H1 (cell line): ENCODE measurements around the gene CHMP4B. TPM values are rescaled to one million over a fixed set of nuclear protein-coding genes. Genes with fewer than 3 reads are reported as not detected.

Source experiments
- CTCF ChIA-PET: fragments of 300-600 bp; sonication (Branson Sonifier 250); formaldehyde crosslinking; loops from one replicate; lab custom pipeline; 2021; ENCODE audit not compliant: partially characterized antibody; lab: Charles Lee
- POLR2A ChIA-PET: fragments of 300-600 bp; sonication (Branson Sonifier 250); formaldehyde crosslinking; loops from one replicate; lab custom pipeline; 2021; ENCODE audit warnings: inconsistent platforms; ENCODE audit not compliant: partially characterized antibody; lab: Charles Lee
- DNase-seq, 2 experiments: peaks; one replicate each; pipeline versions ENCODE4 v3.0.0 to v3.0.0-alpha.2; 2010 to 2022; ENCODE audit warnings: low spot score in 2 of 2, low read depth in 1 of 2, mixed read lengths in 1 of 2
- FAIRE-seq: peaks from 2 replicates; lab custom pipeline; 2011; peaks lifted over from hg19 to GRCh38; lab: Jason Lieb, UNC
- H2AFZ ChIP-seq: 2 replicates; pipeline ENCODE4 v1.8.1; 2012; ENCODE audit warnings: low read length, inconsistent platforms
- H2AK5ac ChIP-seq: 2 replicates; pipeline ENCODE4 v1.6.1; 2013; ENCODE audit warnings: low read depth, low read length
- H2BK120ac ChIP-seq: replicated peaks from 2 replicates; pipeline ENCODE3; 2013; ENCODE audit warnings: low read depth, low read length, inconsistent platforms
- H2BK12ac ChIP-seq: 2 replicates; pipeline ENCODE4 v1.6.1; 2013; ENCODE audit warnings: low read depth, low read length
- H2BK15ac ChIP-seq: 2 replicates; pipeline ENCODE4 v1.6.1; 2013; ENCODE audit warnings: low read length
- H2BK20ac ChIP-seq: 2 replicates; pipeline ENCODE4 v1.6.1; 2013; ENCODE audit warnings: low read length
- H2BK5ac ChIP-seq: 2 replicates; pipeline ENCODE4 v1.6.1; 2013; ENCODE audit warnings: low read depth, low read length
- H3K14ac ChIP-seq: 2 replicates; pipeline ENCODE4 v1.6.1; 2013; ENCODE audit warnings: inconsistent platforms; ENCODE audit not compliant: insufficient read length
- H3K18ac ChIP-seq: 2 replicates; pipeline ENCODE4 v1.6.1; 2013; ENCODE audit warnings: low read length; ENCODE audit errors: extremely low read depth
- H3K23ac ChIP-seq: 2 replicates; pipeline ENCODE4 v1.6.1; 2013; ENCODE audit warnings: inconsistent platforms; ENCODE audit not compliant: insufficient read length
- H3K23me2 ChIP-seq: 2 replicates; pipeline ENCODE4 v1.6.1; 2013; ENCODE audit warnings: low read depth, low read length
- H3K27ac ChIP-seq: 2 replicates; pipeline ENCODE4 v1.6.1; 2011; ENCODE audit warnings: low read depth, low read length, inconsistent platforms
- H3K27me3 ChIP-seq, 4 experiments: replicated peaks in 1 of 4; 1 replicate in 1 of 4; 2 replicates in 3 of 4; pipeline versions ENCODE4 v1.6.1 to v1.8.1; 2011 to 2013; ENCODE audit warnings: low read length in 3 of 4, mild to moderate bottlenecking in 3 of 4, inconsistent platforms in 2 of 4, mixed read lengths in 2 of 4, moderate library complexity in 1 of 4; ENCODE audit not compliant: control insufficient read depth in 3 of 4, insufficient read depth in 3 of 4; ENCODE audit errors: extremely low read depth in 1 of 4
- H3K36me3 ChIP-seq, 4 experiments: 2 replicates each; pipeline versions ENCODE4 v1.6.1 to v1.8.1; 2011 to 2013; ENCODE audit warnings: mild to moderate bottlenecking in 4 of 4, low read length in 3 of 4, moderate library complexity in 2 of 4, control low read depth in 1 of 4, inconsistent platforms in 1 of 4; ENCODE audit not compliant: insufficient read depth in 4 of 4, control insufficient read depth in 2 of 4
- H3K4ac ChIP-seq: replicated peaks from 2 replicates; pipeline ENCODE3; 2013; ENCODE audit warnings: low read length, low read depth, mixed read lengths, inconsistent platforms; ENCODE audit not compliant: insufficient read length
- H3K4me1 ChIP-seq, 4 experiments: replicated peaks in 1 of 4; 1 replicate in 1 of 4; 2 replicates in 3 of 4; pipeline versions ENCODE4 v1.6.1 to v1.8.1; 2011 to 2013; ENCODE audit warnings: low read length in 3 of 4, inconsistent platforms in 2 of 4, mixed read lengths in 1 of 4; ENCODE audit not compliant: insufficient read depth in 4 of 4, control insufficient read depth in 3 of 4
- H3K4me2 ChIP-seq, 2 experiments: 2 replicates each; pipeline versions ENCODE4 v1.6.1 to v1.8.1; 2011 to 2013; ENCODE audit warnings: low read depth in 2 of 2, low read length in 2 of 2, control low read depth in 1 of 2, inconsistent platforms in 1 of 2, mild to moderate bottlenecking in 1 of 2; ENCODE audit not compliant: insufficient read depth in 1 of 2
- H3K4me3 ChIP-seq, 4 experiments: fragments of 200-600, 300-600 bp in 1 of 4; sonication (generic), shearing (Covaris generic), sonication (Bioruptor Twin) in 1 of 4; 2 replicates each; pipeline versions ENCODE4 v1.5.1 to v1.8.1; 2011 to 2016; ENCODE audit warnings: low read length in 4 of 4, low read depth in 3 of 4, control low read depth in 2 of 4, inconsistent platforms in 2 of 4, mild to moderate bottlenecking in 2 of 4, mixed read lengths in 1 of 4, moderate library complexity in 1 of 4; ENCODE audit not compliant: insufficient read depth in 2 of 4; ENCODE audit errors: extremely low read depth in 1 of 4
- H3K56ac ChIP-seq: replicated peaks from 2 replicates; pipeline ENCODE3; 2013; ENCODE audit warnings: low read depth, mild to moderate bottlenecking, mixed read lengths, low read length, inconsistent platforms; ENCODE audit not compliant: insufficient read length
- H3K79me1 ChIP-seq: 2 replicates; pipeline ENCODE4 v1.6.1; 2013; ENCODE audit warnings: low read depth, low read length, control low read depth
- H3K79me2 ChIP-seq, 2 experiments: 2 replicates each; pipeline versions ENCODE4 v1.6.1 to v1.8.1; 2012 to 2013; ENCODE audit warnings: low read length in 2 of 2, mild to moderate bottlenecking in 2 of 2, inconsistent platforms in 1 of 2; ENCODE audit not compliant: insufficient read depth in 2 of 2, control insufficient read depth in 1 of 2
- H3K9ac ChIP-seq, 4 experiments: replicated peaks in 1 of 4; 1 replicate in 1 of 4; 2 replicates in 3 of 4; pipeline versions ENCODE4 v1.6.1 to v1.8.1; 2011 to 2013; ENCODE audit warnings: low read depth in 3 of 4, low read length in 3 of 4, control low read depth in 2 of 4, mild to moderate bottlenecking in 2 of 4, moderate library complexity in 2 of 4, inconsistent platforms in 1 of 4; ENCODE audit errors: extremely low read depth in 1 of 4
- H3K9me3 ChIP-seq, 2 experiments: 2 replicates each; pipeline versions ENCODE4 v1.6.1 to v1.8.1; 2012 to 2013; ENCODE audit warnings: mild to moderate bottlenecking in 2 of 2, moderate library complexity in 2 of 2, control low read depth in 1 of 2, inconsistent platforms in 1 of 2, low read depth in 1 of 2, low read length in 1 of 2, mixed read lengths in 1 of 2; ENCODE audit not compliant: insufficient read depth in 2 of 2
- H4K20me1 ChIP-seq, 2 experiments: replicated peaks in 1 of 2; 2 replicates each; pipeline versions ENCODE3 to v1.8.1; 2011 to 2013; ENCODE audit warnings: inconsistent platforms in 2 of 2, low read length in 2 of 2, mild to moderate bottlenecking in 1 of 2; ENCODE audit not compliant: insufficient read depth in 2 of 2, control insufficient read depth in 1 of 2
- H4K5ac ChIP-seq: 2 replicates; pipeline ENCODE4 v1.6.1; 2013; ENCODE audit warnings: low read length, low read depth, mixed read lengths, inconsistent platforms; ENCODE audit not compliant: insufficient read length
- H4K8ac ChIP-seq: 2 replicates; pipeline ENCODE4 v1.8.0; 2013; ENCODE audit warnings: mild to moderate bottlenecking, moderate library complexity, low read length, inconsistent platforms; ENCODE audit not compliant: insufficient read depth; ENCODE audit errors: extremely low read depth
- H4K91ac ChIP-seq: replicated peaks from 2 replicates; pipeline ENCODE3; 2013; ENCODE audit warnings: low read length, mixed read lengths, inconsistent platforms; ENCODE audit not compliant: insufficient read length
- RFX5 ChIP-seq: IDR thresholded peaks from 2 replicates; pipeline ENCODE4 v1.6.1; 2011; ENCODE audit warnings: low read depth, low read length, improper control_type of control experiment, borderline replicate concordance
- SP2 ChIP-seq: IDR thresholded peaks from 2 replicates; pipeline ENCODE4 v1.6.1; 2012; ENCODE audit warnings: mild to moderate bottlenecking, low read length, inconsistent platforms
- WGBS, 2 experiments: shearing (Covaris generic) in 1 of 2; methylation state at CpG; one replicate each; pipeline versions ENCODE4 v1.1.6 to v1.1.7; 2013 to 2015; ENCODE audit warnings: low lambda C conversion rate in 2 of 2, mixed read lengths in 2 of 2, inconsistent platforms in 1 of 2, low coverage in 1 of 2, missing lambda C conversion rate in 1 of 2; ENCODE audit not compliant: insufficient replicate concordance in 2 of 2, insufficient coverage in 1 of 2, insufficient read length in 1 of 2; ENCODE audit errors: extremely low coverage in 1 of 2, missing lambda C conversion rate in 1 of 2; 5-methylcytosine and 5-hydroxymethylcytosine counted together
- polyA plus RNA-seq, 7 experiments: library from polyadenylated mRNA; depleted of rRNA in 3 of 7; stranded (reverse) in 5 of 7; unstranded in 2 of 7; fragments of >200 nt in 5 of 7; fragments of 200-250 nt in 2 of 7; gene quantifications; 1 replicate in 5 of 7; 2 replicates in 1 of 7; 4 replicates in 1 of 7; pipeline versions ENCODE4 v1.2.1 to v1.2.3, GENCODE V29; 2011 to 2013; ENCODE audit warnings: missing spikeins in 2 of 7, mixed read lengths in 2 of 7
- total RNA-seq: library from RNA; stranded (reverse); fragmentation: NEBNext Ultra II Directional; extraction: Animal tissue kit (Norgen Biotek cat#: 25700); gene quantifications from 2 replicates; pipeline ENCODE4 v1.2.1, GENCODE V29; 2021
- TF ChIP-seq, protein P1 (sequence below), 3 experiments: IDR thresholded peaks; 1 replicate in 2 of 3; 2 replicates in 1 of 3; pipeline versions ENCODE4 v1.5.1 to v1.6.1; 2011; ENCODE audit warnings: low read length in 3 of 3, mild to moderate bottlenecking in 3 of 3, inconsistent platforms in 2 of 3, low read depth in 1 of 3, moderate library complexity in 1 of 3; ENCODE audit not compliant: insufficient read depth in 1 of 3; ENCODE audit errors: control extremely low read depth in 1 of 3

Gene CHMP4B
- total and polyA plus RNA-seq, 2 of the 8 experiments (the other 6 are each of a cell fraction or from before 2014, with no cell fraction given) = 38.6 to 66.3 TPM

DNA sequence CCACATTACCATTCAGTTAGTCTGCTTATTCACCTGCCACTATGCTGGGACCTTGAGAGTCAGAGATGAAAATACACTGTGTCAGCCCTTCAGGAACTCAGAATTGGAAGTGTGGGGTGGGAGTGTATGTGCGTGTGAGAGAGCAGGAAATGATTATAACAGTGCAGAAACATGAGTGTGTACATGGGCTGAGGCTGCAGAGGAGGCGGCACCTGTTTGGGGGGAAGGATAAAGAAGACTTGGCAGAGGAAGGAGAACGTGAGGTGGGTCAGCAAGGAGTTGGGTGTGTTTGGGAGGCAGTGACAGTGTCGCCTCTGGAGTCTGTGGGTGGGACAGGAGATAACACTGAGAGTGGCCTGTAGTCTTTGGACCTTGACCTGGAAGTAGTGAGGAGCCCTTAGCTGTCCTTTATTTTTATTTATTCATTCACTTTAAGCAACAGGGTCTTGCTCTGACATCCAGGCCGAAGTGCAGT is 3.1 kb downstream of the CHMP4B start:
- Histone ChIP-seq H3K27me3 (no peaks in the 10 kb centered on the region), H3K9ac (no peak overlapping the region), H3K23ac (no peak overlapping the region), H2BK20ac (no peak overlapping the region), H3K4me3 (no peak overlapping the region), H3K14ac (no peak overlapping the region), H2BK5ac (no peak overlapping the region), H3K56ac (no peak overlapping the region), H2BK120ac (no peak overlapping the region), H3K4me2 (no peak overlapping the region), H3K23me2 (peaks cover 9% of the 10 kb centered on the region), H2BK15ac (no peak overlapping the region), H3K36me3 (peaks cover 0 to 6% (median 0%) of the 10 kb centered on the region in 4 experiments; a peak in 1 of 8 replicates), H3K79me2 (peaks cover 29 to 76% of the 10 kb centered on the region in 2 experiments), H2BK12ac (no peak overlapping the region), H3K18ac (no peak overlapping the region), H3K4ac (no peak overlapping the region), H4K5ac (no peak overlapping the region), H3K9me3 (no peaks in the 10 kb centered on the region), H3K4me1 (peaks cover 3 to 8% (median 6%) of the 10 kb centered on the region in 4 experiments; a peak in 6 of 7 replicates), H2AFZ (no peak overlapping the region), H3K79me1 (peaks cover 23% of the 10 kb centered on the region), H4K20me1 (peaks cover 20 to 21% of the 10 kb centered on the region in 2 experiments), H2AK5ac (no peak overlapping the region), H4K91ac (no peak overlapping the region), H3K27ac (no peak overlapping the region), H4K8ac (no peak overlapping the region; the same call in 1 of the 2 replicates)
- no peak for FAIRE-seq
- ChIA-PET POLR2A (interaction anchor here (1.4 to 5.6 kb wide), 2 partner anchors 11 to 13 kb away, joined by 3 to 21 read pairs; no protein-coding TSS in a partner anchor), CTCF (interaction anchor here (3.9 kb wide), 1 partner anchor 22 kb away, joined by 17 read pairs; no protein-coding TSS in a partner anchor)
- no peak for DNase-seq
- 84% methylated on average over 5 of the region's 5 CpGs; no CpG with 5 or more reads in 1 of the 2 experiments for WGBS, 2 experiments
- TF ChIP-seq SP2 (no peak), RFX5 (no peak)
- TF ChIP-seq, protein P1, sequence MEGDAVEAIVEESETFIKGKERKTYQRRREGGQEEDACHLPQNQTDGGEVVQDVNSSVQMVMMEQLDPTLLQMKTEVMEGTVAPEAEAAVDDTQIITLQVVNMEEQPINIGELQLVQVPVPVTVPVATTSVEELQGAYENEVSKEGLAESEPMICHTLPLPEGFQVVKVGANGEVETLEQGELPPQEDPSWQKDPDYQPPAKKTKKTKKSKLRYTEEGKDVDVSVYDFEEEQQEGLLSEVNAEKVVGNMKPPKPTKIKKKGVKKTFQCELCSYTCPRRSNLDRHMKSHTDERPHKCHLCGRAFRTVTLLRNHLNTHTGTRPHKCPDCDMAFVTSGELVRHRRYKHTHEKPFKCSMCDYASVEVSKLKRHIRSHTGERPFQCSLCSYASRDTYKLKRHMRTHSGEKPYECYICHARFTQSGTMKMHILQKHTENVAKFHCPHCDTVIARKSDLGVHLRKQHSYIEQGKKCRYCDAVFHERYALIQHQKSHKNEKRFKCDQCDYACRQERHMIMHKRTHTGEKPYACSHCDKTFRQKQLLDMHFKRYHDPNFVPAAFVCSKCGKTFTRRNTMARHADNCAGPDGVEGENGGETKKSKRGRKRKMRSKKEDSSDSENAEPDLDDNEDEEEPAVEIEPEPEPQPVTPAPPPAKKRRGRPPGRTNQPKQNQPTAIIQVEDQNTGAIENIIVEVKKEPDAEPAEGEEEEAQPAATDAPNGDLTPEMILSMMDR (IDR thresholded peaks at IDR 0.05; ENCODE audit: control extremely low read depth in 1 of 3, insufficient read depth in 1 of 3, low read depth in 1 of 3, low read length in 3 of 3) = no peak
